ENCODE data around the gene AP1S1.

The AP1S1 gene

GRCh38 chr7:101138213-101138870 lies 15.9 kb upstream of the AP1S1 start:
- Histone ChIP-seq H3K27ac (ENCODE audit: low read depth, low read length) (no peak overlapping the region), H3K27me3 (ENCODE audit: control insufficient read depth, low read length) (peaks cover 41% of the 10 kb centered on the region), H4K20me1 (ENCODE audit: control insufficient read depth, insufficient read depth, low read depth, low read length) (0 out of 2 replicates have a peak, but pooled peaks cover 3% of the 10 kb centered on the region), H3K4me2 (ENCODE audit: low read length) (peak overlapping the region; percentile 43), H3K9me3 (ENCODE audit: control insufficient read depth, insufficient read depth, low read length) (no peaks in the 10 kb centered on the region), H3K79me2 (ENCODE audit: control insufficient read depth, low read length) (no peaks in the 10 kb centered on the region), H3K4me1 (ENCODE audit: control insufficient read depth, low read length) (peaks cover 7% of the 10 kb centered on the region), H3F3A (ENCODE audit: control insufficient read depth, insufficient read depth) (0 out of 2 replicates have a peak, but pooled peaks cover 2% of the 10 kb centered on the region), H3K36me3 (ENCODE audit: control insufficient read depth, low read length) (no peaks in the 10 kb centered on the region), H3K4me3 (ENCODE audit: low read length) (peak overlapping the region; percentile 6; the same call in 1 of the 2 replicates), H3K9me2 (replicated peaks; ENCODE audit: control insufficient read depth, low read length) (no peaks in the 10 kb centered on the region)
- TF ChIP-seq EZH2phosphoT487 (IDR thresholded peaks at IDR 0.05; ENCODE audit: borderline replicate concordance, low read length) (no peak), CTCF (IDR thresholded peaks at IDR 0.05; ENCODE audit: low read depth, low read length, poor library complexity, severe bottlenecking) (peak; percentile 100)

- H3K79me2 ChIP-seq (ENCODE audit: control insufficient read depth, low read length), result no peaks in the 10 kb centered on the region
- no peak overlapping the region for H3K4me3 ChIP-seq (ENCODE audit: low read length)
- H3K4me1 ChIP-seq (ENCODE audit: control insufficient read depth, low read length), result peaks cover 11% of the 10 kb centered on the region
- no peak for TF ChIP-seq CTCF (IDR thresholded peaks at IDR 0.05; ENCODE audit: low read depth, low read length, poor library complexity, severe bottlenecking)
- no peak for TF ChIP-seq EZH2phosphoT487 (IDR thresholded peaks at IDR 0.05; ENCODE audit: borderline replicate concordance, low read length)
- H4K20me1 ChIP-seq (ENCODE audit: control insufficient read depth, insufficient read depth, low read depth, low read length), result 0 out of 2 replicates have a peak, but pooled peaks cover 3% of the 10 kb centered on the region
- no peaks in the 10 kb centered on the region for H3K9me3 ChIP-seq (ENCODE audit: control insufficient read depth, insufficient read depth, low read length)
- H3K27me3 ChIP-seq (ENCODE audit: control insufficient read depth, low read length), result peaks cover 32% of the 10 kb centered on the region
- 0 out of 2 replicates have a peak, but pooled peaks cover 2% of the 10 kb centered on the region for H3F3A ChIP-seq (ENCODE audit: control insufficient read depth, insufficient read depth)
- no peaks in the 10 kb centered on the region for H3K9me2 ChIP-seq (replicated peaks; ENCODE audit: control insufficient read depth, low read length)
- no peaks in the 10 kb centered on the region for H3K36me3 ChIP-seq (ENCODE audit: control insufficient read depth, low read length)
- no peak overlapping the region for H3K27ac ChIP-seq (ENCODE audit: low read depth, low read length)
- H3K4me2 ChIP-seq (ENCODE audit: low read length), result no peak overlapping the region
Observed at GRCh38 chr7:101140339-101140699, 14.0 kb upstream of the AP1S1 start.

GRCh38 chr7:101140746-101141382 lies 13.4 kb upstream of the AP1S1 start:
- no peaks in the 10 kb centered on the region for H3K36me3 ChIP-seq (ENCODE audit: control insufficient read depth, low read length)
- 0 out of 2 replicates have a peak, but pooled peaks cover 3% of the 10 kb centered on the region for H4K20me1 ChIP-seq (ENCODE audit: control insufficient read depth, insufficient read depth, low read depth, low read length)
- no peaks in the 10 kb centered on the region for H3K9me2 ChIP-seq (replicated peaks; ENCODE audit: control insufficient read depth, low read length)
- 0 out of 2 replicates have a peak, but pooled peaks cover 2% of the 10 kb centered on the region for H3F3A ChIP-seq (ENCODE audit: control insufficient read depth, insufficient read depth)
- H3K4me1 ChIP-seq (ENCODE audit: control insufficient read depth, low read length), result peaks cover 11% of the 10 kb centered on the region
- TF ChIP-seq CTCF (IDR thresholded peaks at IDR 0.05; ENCODE audit: low read depth, low read length, poor library complexity, severe bottlenecking) (no peak), EZH2phosphoT487 (IDR thresholded peaks at IDR 0.05; ENCODE audit: borderline replicate concordance, low read length) (no peak)
- no peaks in the 10 kb centered on the region for H3K79me2 ChIP-seq (ENCODE audit: control insufficient read depth, low read length)
- no peak overlapping the region for H3K27ac ChIP-seq (ENCODE audit: low read depth, low read length)
- H3K27me3 ChIP-seq (ENCODE audit: control insufficient read depth, low read length), result peaks cover 28% of the 10 kb centered on the region
- H3K9me3 ChIP-seq (ENCODE audit: control insufficient read depth, insufficient read depth, low read length), result no peaks in the 10 kb centered on the region
- H3K4me2 ChIP-seq (ENCODE audit: low read length), result no peak overlapping the region
- no peak overlapping the region for H3K4me3 ChIP-seq (ENCODE audit: low read length)

Data from DOHH2 (cell line).